ENCODE data around the gene LSM7. TPM values are rescaled to one million over a fixed set of nuclear protein-coding genes. Genes with fewer than 3 reads are reported as not detected.

LSM7 gene
- total RNA-seq, 1 experiment from 2014 or later: 282 TPM

GRCh38 chr19:2320049-2320448 lies 8.3 kb downstream of the LSM7 start:
- H3K9me3 ChIP-seq (ENCODE audit: low read length): no peaks in the 10 kb centered on the region
- no peak overlapping the region for H3K9ac ChIP-seq (ENCODE audit: low read length)
- CTCF ChIA-PET: no interaction called here
- no peak for ATAC-seq
- H2AFZ ChIP-seq (ENCODE audit: low read length): no peak overlapping the region
- intact Hi-C loops (cut with micrococcal nuclease): no loop called here
- DNase-seq: no peak
- no peak overlapping the region for H3K27ac ChIP-seq (ENCODE audit: low read length)
- no peaks in the 10 kb centered on the region for H3K9me2 ChIP-seq (replicated peaks; ENCODE audit: low read length)
- H3K4me1 ChIP-seq (ENCODE audit: insufficient read depth, low read length): no peaks in the 10 kb centered on the region
- no peaks in the 10 kb centered on the region for H3K36me3 ChIP-seq (ENCODE audit: low read depth, low read length)
- H3F3A ChIP-seq (ENCODE audit: low read length, unreplicated experiment): no peaks in the 10 kb centered on the region
- no peaks in the 10 kb centered on the region for H3K79me2 ChIP-seq (ENCODE audit: low read length)
- TF ChIP-seq CTCF (conservative IDR thresholded peaks at IDR 0.05; ENCODE audit: low read depth, low read length) (no peak), EZH2phosphoT487 (IDR thresholded peaks at IDR 0.05; ENCODE audit: borderline replicate concordance, low read length) (no peak), EZH2 (IDR thresholded peaks at IDR 0.05; ENCODE audit: low read length, unreplicated experiment) (no peak)
- no TSS peak for BruUV-seq (replicated peaks)
- no peak overlapping the region for H3K4me2 ChIP-seq (ENCODE audit: low read length)
- no peaks in the 10 kb centered on the region for H3K27me3 ChIP-seq (ENCODE audit: low read length)
- H3K4me3 ChIP-seq (ENCODE audit: low read length): no peak overlapping the region
- H4K20me1 ChIP-seq (ENCODE audit: low read length): no peaks in the 10 kb centered on the region
- POLR2A ChIA-PET (ENCODE audit: unreplicated experiment): no interaction called here

- Histone ChIP-seq H3K4me2 (ENCODE audit: low read length) (no peak overlapping the region), H3K27me3 (ENCODE audit: low read length) (no peaks in the 10 kb centered on the region), H3K4me1 (ENCODE audit: insufficient read depth, low read length) (no peaks in the 10 kb centered on the region), H3K27ac (ENCODE audit: low read length) (no peak overlapping the region), H3F3A (ENCODE audit: low read length, unreplicated experiment) (no peaks in the 10 kb centered on the region), H3K9me2 (replicated peaks; ENCODE audit: low read length) (no peaks in the 10 kb centered on the region), H2AFZ (ENCODE audit: low read length) (no peak overlapping the region), H3K9ac (ENCODE audit: low read length) (no peak overlapping the region), H3K36me3 (ENCODE audit: low read depth, low read length) (no peaks in the 10 kb centered on the region), H3K4me3 (ENCODE audit: low read length) (no peak overlapping the region), H3K9me3 (ENCODE audit: low read length) (no peaks in the 10 kb centered on the region), H4K20me1 (ENCODE audit: low read length) (no peaks in the 10 kb centered on the region), H3K79me2 (ENCODE audit: low read length) (no peaks in the 10 kb centered on the region)
- ChIA-PET POLR2A (ENCODE audit: unreplicated experiment) (no interaction called here), CTCF (no interaction called here)
- intact Hi-C loops (cut with micrococcal nuclease): loop anchor here (10.0 kb wide), 1 partner anchor 85 kb away; the partner anchor contains the start of genes PLEKHJ1 and SF3A2
- TF ChIP-seq EZH2phosphoT487 (IDR thresholded peaks at IDR 0.05; ENCODE audit: borderline replicate concordance, low read length) (no peak), CTCF (conservative IDR thresholded peaks at IDR 0.05; ENCODE audit: low read depth, low read length) (no peak), EZH2 (IDR thresholded peaks at IDR 0.05; ENCODE audit: low read length, unreplicated experiment) (no peak)
- no peak for ATAC-seq
- no TSS peak for BruUV-seq (replicated peaks)
- no peak for DNase-seq
These were observed 8.8 kb downstream of the LSM7 start for GRCh38 chr19:2319551-2319950.

- ATAC-seq (no peak), DNase-seq (no peak)
- intact Hi-C loops (cut with micrococcal nuclease): loop anchor here (10.0 kb wide), 1 partner anchor 84 kb away; the partner anchor contains the start of genes PLEKHJ1 and SF3A2
- Histone ChIP-seq H2AFZ (ENCODE audit: low read length) (no peak overlapping the region), H3K9me2 (replicated peaks; ENCODE audit: low read length) (no peaks in the 10 kb centered on the region), H3K4me3 (ENCODE audit: low read length) (no peak overlapping the region), H3K9ac (ENCODE audit: low read length) (no peak overlapping the region), H3K4me2 (ENCODE audit: low read length) (no peak overlapping the region), H4K20me1 (ENCODE audit: low read length) (no peaks in the 10 kb centered on the region), H3K4me1 (ENCODE audit: insufficient read depth, low read length) (no peaks in the 10 kb centered on the region), H3K27ac (ENCODE audit: low read length) (no peak overlapping the region), H3K36me3 (ENCODE audit: low read depth, low read length) (no peaks in the 10 kb centered on the region), H3F3A (ENCODE audit: low read length, unreplicated experiment) (no peaks in the 10 kb centered on the region), H3K9me3 (ENCODE audit: low read length) (no peaks in the 10 kb centered on the region), H3K27me3 (ENCODE audit: low read length) (no peaks in the 10 kb centered on the region), H3K79me2 (ENCODE audit: low read length) (no peaks in the 10 kb centered on the region)
- POLR2A ChIA-PET (ENCODE audit: unreplicated experiment): no interaction called here
- CTCF ChIA-PET: no interaction called here
- TF ChIP-seq CTCF (conservative IDR thresholded peaks at IDR 0.05; ENCODE audit: low read depth, low read length) (no peak), EZH2phosphoT487 (IDR thresholded peaks at IDR 0.05; ENCODE audit: borderline replicate concordance, low read length) (no peak), EZH2 (IDR thresholded peaks at IDR 0.05; ENCODE audit: low read length, unreplicated experiment) (no peak)
- no TSS peak for BruUV-seq (replicated peaks)
These were observed 9.5 kb downstream of the LSM7 start for GRCh38 chr19:2318923-2319322.

Measured in PC-3 (cell line).